ENCODE data around the gene LY86. TPM values are rescaled to one million over a fixed set of nuclear protein-coding genes. Genes with fewer than 3 reads are reported as not detected.
"Not testable (repeated sequence)": the region's sequence is repeated elsewhere in the genome, so short reads cannot be mapped to it uniquely, and the experiment has no call there.

LY86 gene
- total and polyA plus RNA-seq, 2 donors, result 3.9 to 4.1 TPM

- Histone ChIP-seq H3K36me3 (ENCODE audit: insufficient read depth) (no peaks in the 10 kb centered on the region), H3K4me3 (ENCODE audit: low read depth, low read length) (no peak overlapping the region), H3K4me1 (ENCODE audit: insufficient read depth) (no peaks in the 10 kb centered on the region), H3K27ac (ENCODE audit: low read depth) (no peak overlapping the region)
- 93% methylated on average over 7 of the region's 7 CpGs for WGBS
- no peak for DNase-seq (ENCODE audit: extremely low spot score)
These were observed 23.8 kb downstream of the LY86 start for GRCh38 chr6:6612308-6612707.

DNA sequence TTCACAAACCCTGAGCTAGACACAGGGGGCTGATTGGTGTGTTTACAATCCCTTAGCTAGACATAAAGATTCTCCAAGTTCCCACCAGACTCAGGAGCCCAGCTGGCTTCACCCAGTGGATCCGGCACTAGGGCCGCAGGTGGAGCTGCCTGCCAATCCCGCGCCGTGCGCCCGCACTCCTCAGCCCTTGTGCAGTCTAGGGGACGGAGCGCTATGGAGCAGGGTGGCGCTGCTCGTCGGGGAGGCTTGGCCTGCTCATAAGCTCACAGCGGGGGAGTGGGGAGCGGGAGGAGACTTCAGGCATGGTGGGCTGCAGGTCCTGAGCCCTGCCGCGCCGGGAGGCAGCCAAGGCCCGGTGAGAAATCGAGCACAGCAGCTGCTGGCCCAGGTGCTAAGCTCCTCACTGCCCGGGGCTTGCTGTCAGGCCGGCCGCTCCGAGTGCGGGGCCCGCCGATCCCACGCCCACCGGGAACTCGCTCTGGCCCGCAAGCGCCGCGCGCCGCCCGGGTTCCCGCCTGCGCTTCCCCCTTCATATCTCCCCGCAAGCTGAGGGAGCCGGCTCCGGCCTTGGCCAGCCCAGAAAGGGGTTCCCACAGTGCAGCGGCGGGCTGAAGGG is 24.7 kb downstream of the LY86 start:
- 94% methylated on average over 43 of the region's 43 CpGs for WGBS
- DNase-seq (ENCODE audit: extremely low spot score), result not testable (repeated sequence)

GRCh38 chr6:6614096-6614982 is 25.8 kb downstream of the LY86 start:
- no peaks in the 10 kb centered on the region for H3K36me3 ChIP-seq (ENCODE audit: insufficient read depth)
- no peak for DNase-seq (ENCODE audit: extremely low spot score)
- H3K4me1 ChIP-seq (ENCODE audit: insufficient read depth), result no peaks in the 10 kb centered on the region
- WGBS, result 77% methylated on average over 27 of the region's 27 CpGs
- no peak overlapping the region for H3K27ac ChIP-seq (ENCODE audit: low read depth)
- H3K4me3 ChIP-seq (ENCODE audit: low read depth, low read length), result no peak overlapping the region

More for the DNA sequence above, 24.7 kb downstream of the LY86 start:
- not testable (repeated sequence) for H3K4me3 ChIP-seq (ENCODE audit: low read depth, low read length); H3K36me3 ChIP-seq (ENCODE audit: insufficient read depth); H3K4me1 ChIP-seq (ENCODE audit: insufficient read depth); H3K27ac ChIP-seq (ENCODE audit: low read depth)

DNA sequence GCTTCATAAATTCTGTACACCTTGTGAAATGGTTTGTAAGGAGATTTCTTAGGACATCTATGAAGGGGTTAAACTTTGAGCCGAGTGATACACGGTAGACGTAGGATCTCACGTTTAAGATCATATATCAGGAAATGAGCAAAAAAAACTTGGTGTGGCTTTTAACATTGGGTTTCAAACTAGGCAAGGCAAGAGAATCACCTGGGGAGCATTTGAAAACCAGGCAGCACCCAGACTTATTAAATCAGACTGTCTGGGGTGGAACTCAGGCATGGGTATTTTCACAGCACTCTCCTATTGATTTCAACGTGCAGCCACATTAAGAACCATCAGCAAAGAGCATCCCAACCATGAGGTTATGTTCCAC is 26.4 kb downstream of the LY86 start:
- H3K27ac ChIP-seq (ENCODE audit: low read depth), result no peak overlapping the region
- H3K36me3 ChIP-seq (ENCODE audit: insufficient read depth), result no peaks in the 10 kb centered on the region
- H3K4me3 ChIP-seq (ENCODE audit: low read depth, low read length), result no peak overlapping the region
- no peaks in the 10 kb centered on the region for H3K4me1 ChIP-seq (ENCODE audit: insufficient read depth)
- 33% methylated on average over 5 of the region's 5 CpGs for WGBS
- DNase-seq (ENCODE audit: extremely low spot score), result no peak

DNA sequence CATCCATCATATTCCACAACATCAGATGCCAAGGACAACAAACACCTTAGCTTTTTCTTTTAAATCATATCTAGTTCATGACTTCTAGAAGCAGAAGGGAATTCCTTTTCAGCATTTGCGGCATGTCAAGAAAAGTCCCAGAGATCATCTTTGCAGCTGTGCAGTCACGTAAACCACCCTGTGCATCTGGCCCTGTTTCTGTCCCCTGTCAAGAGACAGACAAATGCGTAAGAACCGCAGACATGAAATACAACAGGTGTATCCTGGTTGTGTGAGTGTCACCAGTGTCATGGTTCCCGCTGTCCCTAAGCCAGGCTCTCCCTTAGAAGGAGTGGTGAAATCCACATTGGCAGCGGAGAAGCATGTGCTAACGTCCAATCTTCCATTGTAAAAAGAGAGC is 28.1 kb downstream of the LY86 start:
- Histone ChIP-seq H3K27ac (ENCODE audit: low read depth) (no peak overlapping the region), H3K4me3 (ENCODE audit: low read depth, low read length) (no peak overlapping the region), H3K36me3 (ENCODE audit: insufficient read depth) (no peaks in the 10 kb centered on the region), H3K4me1 (ENCODE audit: insufficient read depth) (no peaks in the 10 kb centered on the region)
- WGBS, result 75% methylated on average over 7 of the region's 7 CpGs
- DNase-seq (ENCODE audit: extremely low spot score), result no peak

GRCh38 chr6:6619021-6619794 is 30.7 kb downstream of the LY86 start:
- Histone ChIP-seq H3K4me1 (ENCODE audit: insufficient read depth) (no peaks in the 10 kb centered on the region), H3K27ac (ENCODE audit: low read depth) (no peak overlapping the region), H3K36me3 (ENCODE audit: insufficient read depth) (no peaks in the 10 kb centered on the region), H3K4me3 (ENCODE audit: low read depth, low read length) (no peak overlapping the region)
- WGBS, result 74% methylated on average over 8 of the region's 8 CpGs
- DNase-seq (ENCODE audit: extremely low spot score), result no peak

DNA sequence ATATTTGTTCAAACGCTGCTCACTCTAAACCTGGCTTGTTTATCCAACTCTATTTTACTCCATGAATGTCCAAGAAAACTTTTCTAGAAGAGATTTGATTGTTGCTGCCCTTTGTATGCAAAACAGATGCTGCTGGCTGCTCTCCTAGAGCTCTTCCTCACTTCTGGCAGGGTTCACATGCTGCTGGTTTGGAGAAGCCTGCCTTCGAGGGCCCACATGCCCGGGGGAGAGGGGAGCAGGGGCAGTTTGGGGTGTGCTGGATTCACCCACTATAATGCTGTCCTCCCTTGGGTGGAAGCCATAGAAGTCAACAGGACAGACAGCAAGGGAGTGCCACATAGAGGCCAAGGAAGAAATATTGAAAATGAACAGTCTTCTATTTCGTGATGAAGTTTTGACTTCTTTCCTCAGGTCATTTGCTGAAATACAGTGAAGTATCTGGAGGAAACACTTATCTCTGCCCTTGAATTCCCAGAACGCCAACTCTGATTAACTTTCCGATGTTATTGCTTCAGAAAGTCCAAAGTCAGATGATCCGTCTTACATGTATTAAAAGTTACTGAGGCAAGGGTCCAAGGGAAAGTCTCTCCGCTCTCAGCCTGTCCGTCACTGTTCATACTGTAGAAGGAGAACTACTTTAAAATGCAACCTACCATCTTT is 32.4 kb downstream of the LY86 start:
- no peaks in the 10 kb centered on the region for H3K36me3 ChIP-seq (ENCODE audit: insufficient read depth)
- no peak for DNase-seq (ENCODE audit: extremely low spot score)
- H3K27ac ChIP-seq (ENCODE audit: low read depth), result no peak overlapping the region
- H3K4me1 ChIP-seq (ENCODE audit: insufficient read depth), result no peaks in the 10 kb centered on the region
- H3K4me3 ChIP-seq (ENCODE audit: low read depth, low read length), result no peak overlapping the region
- 64% methylated on average over 9 of the region's 9 CpGs for WGBS

GRCh38 chr6:6622501-6622900 is 34.0 kb downstream of the LY86 start:
- Histone ChIP-seq H3K27ac (ENCODE audit: low read depth) (no peak overlapping the region), H3K4me1 (ENCODE audit: insufficient read depth) (no peaks in the 10 kb centered on the region), H3K4me3 (ENCODE audit: low read depth, low read length) (no peak overlapping the region), H3K36me3 (ENCODE audit: insufficient read depth) (no peaks in the 10 kb centered on the region)
- WGBS, result 81% methylated on average over 1 of the region's 1 CpG
- DNase-seq (ENCODE audit: extremely low spot score), result no peak

- no peak overlapping the region for H3K4me3 ChIP-seq (ENCODE audit: low read depth, low read length)
- no peak for DNase-seq (ENCODE audit: extremely low spot score)
- 52% methylated on average over 1 of the region's 1 CpG for WGBS
- no peak overlapping the region for H3K27ac ChIP-seq (ENCODE audit: low read depth)
- no peaks in the 10 kb centered on the region for H3K4me1 ChIP-seq (ENCODE audit: insufficient read depth)
- no peaks in the 10 kb centered on the region for H3K36me3 ChIP-seq (ENCODE audit: insufficient read depth)
These were observed 35.0 kb downstream of the LY86 start for GRCh38 chr6:6623553-6623952.

GRCh38 chr6:6624269-6624990 is 35.9 kb downstream of the LY86 start:
- no peak for DNase-seq (ENCODE audit: extremely low spot score)
- WGBS, result 74% methylated on average over 6 of the region's 6 CpGs
- no peak overlapping the region for H3K4me3 ChIP-seq (ENCODE audit: low read depth, low read length)
- no peak overlapping the region for H3K27ac ChIP-seq (ENCODE audit: low read depth)
- H3K36me3 ChIP-seq (ENCODE audit: insufficient read depth), result no peaks in the 10 kb centered on the region
- no peaks in the 10 kb centered on the region for H3K4me1 ChIP-seq (ENCODE audit: insufficient read depth)

DNA sequence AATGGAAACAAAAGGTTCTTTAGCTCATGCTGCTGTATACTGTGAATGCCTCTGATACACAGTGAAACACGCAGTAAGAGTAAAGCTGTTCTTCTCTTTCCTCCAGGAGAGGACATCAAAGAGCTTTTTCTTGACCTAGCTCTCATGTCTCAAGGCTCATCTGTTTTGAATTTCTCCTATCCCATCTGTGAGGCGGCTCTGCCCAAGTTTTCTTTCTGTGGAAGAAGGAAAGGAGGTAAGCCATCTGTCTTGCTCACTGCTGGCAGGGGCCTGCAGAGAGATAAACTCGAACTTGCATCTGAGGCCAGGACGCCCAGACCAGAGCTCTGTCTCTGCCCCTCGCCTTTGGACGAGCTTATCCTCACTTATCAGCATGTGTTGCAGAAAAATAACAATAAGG is 37.7 kb downstream of the LY86 start:
- Histone ChIP-seq H3K27ac (ENCODE audit: low read depth) (no peak overlapping the region), H3K4me1 (ENCODE audit: insufficient read depth) (no peaks in the 10 kb centered on the region), H3K4me3 (ENCODE audit: low read depth, low read length) (no peak overlapping the region), H3K36me3 (ENCODE audit: insufficient read depth) (no peaks in the 10 kb centered on the region)
- WGBS, result 56% methylated on average over 6 of the region's 6 CpGs
- DNase-seq (ENCODE audit: extremely low spot score), result no peak

DNA sequence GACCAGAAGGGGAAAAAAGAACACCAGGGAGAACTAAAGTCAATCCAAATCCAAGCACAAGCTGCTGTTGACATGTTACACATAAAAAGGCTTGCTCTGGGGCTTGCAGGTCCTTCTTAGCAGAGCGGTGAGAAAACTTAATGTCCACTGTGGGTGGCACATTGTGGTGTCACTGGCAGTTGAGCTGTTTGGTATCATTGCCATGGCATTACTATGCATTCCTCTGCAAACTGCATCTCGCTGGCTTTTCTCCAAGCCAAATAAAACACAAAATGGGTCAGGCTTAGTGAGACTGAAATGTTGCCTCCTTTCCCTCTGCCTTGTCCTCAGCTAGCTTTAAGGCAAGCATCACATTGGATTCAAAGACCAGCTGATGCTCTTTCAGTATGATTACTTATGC is 40.9 kb downstream of the LY86 start:
- WGBS, result 37% methylated on average over 2 of the region's 2 CpGs
- no peak for DNase-seq (ENCODE audit: extremely low spot score)

GRCh38 chr6:6631053-6631452 is 42.5 kb downstream of the LY86 start:
- Histone ChIP-seq H3K4me1 (ENCODE audit: insufficient read depth) (no peaks in the 10 kb centered on the region), H3K4me3 (ENCODE audit: low read depth, low read length) (no peak overlapping the region), H3K27ac (ENCODE audit: low read depth) (no peak overlapping the region), H3K36me3 (ENCODE audit: insufficient read depth) (no peaks in the 10 kb centered on the region)
- 54% methylated on average over 3 of the region's 3 CpGs for WGBS
- DNase-seq (ENCODE audit: extremely low spot score), result no peak

More for the DNA sequence above, 40.9 kb downstream of the LY86 start:
- Histone ChIP-seq H3K4me3 (ENCODE audit: low read depth, low read length) (no peak overlapping the region), H3K36me3 (ENCODE audit: insufficient read depth) (no peaks in the 10 kb centered on the region), H3K27ac (ENCODE audit: low read depth) (no peak overlapping the region), H3K4me1 (ENCODE audit: insufficient read depth) (no peaks in the 10 kb centered on the region)

Measured in urinary bladder (tissue), 4 donors.